Osteoblast (primary cell): Measurements from ENCODE around the gene STRN3. TPM values are rescaled to one million over a fixed set of nuclear protein-coding genes. Genes with fewer than 3 reads are reported as not detected.
"Not testable (repeated sequence)": the region's sequence is repeated elsewhere in the genome, so short reads cannot be mapped to it uniquely, and the experiment has no call there.

Experiments used
- DNase-seq: peaks from one replicate; pipeline ENCODE4 v3.0.0; 2011; ENCODE audit warnings: low spot score, mixed read lengths; ENCODE audit not compliant: insufficient read length; ENCODE audit errors: missing footprints
- H2AFZ ChIP-seq: 2 replicates; pipeline ENCODE4 v1.6.0; 2011; ENCODE audit warnings: mild to moderate bottlenecking, low read length
- H3K27ac ChIP-seq: 2 replicates; pipeline ENCODE4 v1.5.1; 2011; ENCODE audit warnings: mild to moderate bottlenecking, low read depth, low read length, moderate library complexity
- H3K27me3 ChIP-seq: 2 replicates; pipeline ENCODE4 v1.6.0; 2012; ENCODE audit warnings: mild to moderate bottlenecking, control low read depth, inconsistent platforms, low read length, moderate library complexity; ENCODE audit not compliant: insufficient read depth
- H3K36me3 ChIP-seq: 2 replicates; pipeline ENCODE4 v1.5.1; 2011; ENCODE audit warnings: mild to moderate bottlenecking, low read length, control low read depth, moderate library complexity; ENCODE audit not compliant: insufficient read depth
- H3K4me1 ChIP-seq: 2 replicates; pipeline ENCODE4 v1.5.1; 2011; ENCODE audit warnings: mild to moderate bottlenecking, low read length, control low read depth, moderate library complexity; ENCODE audit not compliant: insufficient read depth
- H3K4me2 ChIP-seq: 2 replicates; pipeline ENCODE4 v1.6.0; 2011; ENCODE audit warnings: mild to moderate bottlenecking, low read length; ENCODE audit not compliant: insufficient read depth
- H3K4me3 ChIP-seq: fragments of 200-600 bp; sonication (generic); 3 replicates; pipeline ENCODE4 v1.5.1; 2012; ENCODE audit warnings: mild to moderate bottlenecking, low read length, inconsistent platforms; ENCODE audit not compliant: insufficient read depth
- H3K79me2 ChIP-seq: 2 replicates; pipeline ENCODE4 v1.6.0; 2012; ENCODE audit warnings: mild to moderate bottlenecking, low read length, control low read depth, inconsistent platforms; ENCODE audit not compliant: insufficient read depth
- H3K9me3 ChIP-seq: 2 replicates; pipeline ENCODE4 v1.5.1; 2011; ENCODE audit warnings: low read depth, low read length, control low read depth
- H4K20me1 ChIP-seq: 2 replicates; pipeline ENCODE4 v1.6.0; 2012; ENCODE audit warnings: mild to moderate bottlenecking, low read length, control low read depth; ENCODE audit not compliant: insufficient read depth
- total RNA-seq: library from RNA; depleted of rRNA; stranded (reverse); fragments of >200 nt; gene quantifications from 2 replicates; pipeline ENCODE4 v1.2.3, GENCODE V29; 2012
- TF ChIP-seq, protein P1 (sequence below): IDR thresholded peaks from 2 replicates; pipeline ENCODE4 v1.5.1; 2011; ENCODE audit warnings: mild to moderate bottlenecking, low read depth, low read length, moderate library complexity; ENCODE audit errors: extremely low read depth

STRN3 gene
- total RNA-seq, 1 donor = 55.7 TPM

GRCh38 chr14:31010935-31011334 lies 15.2 kb downstream of the STRN3 start:
- TF ChIP-seq, protein P1, sequence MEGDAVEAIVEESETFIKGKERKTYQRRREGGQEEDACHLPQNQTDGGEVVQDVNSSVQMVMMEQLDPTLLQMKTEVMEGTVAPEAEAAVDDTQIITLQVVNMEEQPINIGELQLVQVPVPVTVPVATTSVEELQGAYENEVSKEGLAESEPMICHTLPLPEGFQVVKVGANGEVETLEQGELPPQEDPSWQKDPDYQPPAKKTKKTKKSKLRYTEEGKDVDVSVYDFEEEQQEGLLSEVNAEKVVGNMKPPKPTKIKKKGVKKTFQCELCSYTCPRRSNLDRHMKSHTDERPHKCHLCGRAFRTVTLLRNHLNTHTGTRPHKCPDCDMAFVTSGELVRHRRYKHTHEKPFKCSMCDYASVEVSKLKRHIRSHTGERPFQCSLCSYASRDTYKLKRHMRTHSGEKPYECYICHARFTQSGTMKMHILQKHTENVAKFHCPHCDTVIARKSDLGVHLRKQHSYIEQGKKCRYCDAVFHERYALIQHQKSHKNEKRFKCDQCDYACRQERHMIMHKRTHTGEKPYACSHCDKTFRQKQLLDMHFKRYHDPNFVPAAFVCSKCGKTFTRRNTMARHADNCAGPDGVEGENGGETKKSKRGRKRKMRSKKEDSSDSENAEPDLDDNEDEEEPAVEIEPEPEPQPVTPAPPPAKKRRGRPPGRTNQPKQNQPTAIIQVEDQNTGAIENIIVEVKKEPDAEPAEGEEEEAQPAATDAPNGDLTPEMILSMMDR = no peak
- Histone ChIP-seq H4K20me1 (peaks cover 39% of the 10 kb centered on the region), H3K27me3 (no peaks in the 10 kb centered on the region), H2AFZ (no peak overlapping the region), H3K4me1 (no peaks in the 10 kb centered on the region), H3K9me3 (no peaks in the 10 kb centered on the region), H3K36me3 (peaks cover 13% of the 10 kb centered on the region), H3K4me2 (no peak overlapping the region), H3K79me2 (peaks cover 92% of the 10 kb centered on the region), H3K4me3 (no peak overlapping the region), H3K27ac (no peak overlapping the region)
- no peak for DNase-seq

DNA sequence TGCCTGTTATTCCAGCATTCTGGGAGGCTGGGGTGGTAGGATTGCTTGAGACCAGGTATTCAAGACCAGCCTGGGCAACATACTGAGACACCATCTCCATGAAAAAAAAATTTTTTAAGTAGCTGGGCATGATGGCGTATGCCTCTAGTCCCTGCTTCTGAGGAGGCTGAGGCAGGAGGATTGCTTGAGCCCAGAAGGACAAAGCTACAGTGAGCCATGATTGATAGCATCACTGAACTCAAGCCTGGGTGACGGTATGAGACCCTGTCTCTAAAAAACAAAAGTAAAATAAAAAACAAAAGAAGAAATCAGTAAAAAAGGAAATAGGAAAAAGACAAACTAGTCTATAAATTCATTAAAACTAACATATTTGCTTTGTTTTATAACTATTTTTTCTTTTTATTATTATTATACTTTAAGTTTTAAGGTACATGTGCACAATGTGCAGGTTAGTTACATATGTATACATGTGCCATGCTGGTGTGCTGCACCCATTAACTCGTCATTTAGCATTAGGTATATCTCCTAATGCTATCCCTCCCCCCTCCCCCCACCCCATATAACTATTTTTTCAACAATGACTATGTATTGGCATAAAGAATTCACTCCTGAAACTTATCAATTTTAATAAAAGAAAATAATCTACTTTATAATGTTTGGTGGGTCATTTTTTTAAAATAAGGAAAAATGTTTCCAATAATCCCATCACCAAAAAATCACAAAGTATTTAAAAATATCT lies 16.2 kb downstream of the STRN3 start:
- Histone ChIP-seq H3K4me3 (no peak overlapping the region), H3K79me2 (peaks cover 92% of the 10 kb centered on the region), H3K4me2 (no peak overlapping the region), H3K9me3 (no peaks in the 10 kb centered on the region), H4K20me1 (peaks cover 29% of the 10 kb centered on the region), H3K4me1 (no peaks in the 10 kb centered on the region), H3K36me3 (peaks cover 13% of the 10 kb centered on the region), H3K27ac (no peak overlapping the region), H3K27me3 (no peaks in the 10 kb centered on the region), H2AFZ (no peak overlapping the region)
- TF ChIP-seq, protein P1 = no peak
- no peak for DNase-seq

GRCh38 chr14:31006703-31007102 lies 19.5 kb downstream of the STRN3 start:
- no peaks in the 10 kb centered on the region for H3K9me3 ChIP-seq

GRCh38 chr14:31004007-31004406 lies 22.2 kb downstream of the STRN3 start:
- not testable (repeated sequence) for H2AFZ ChIP-seq, H3K27ac ChIP-seq, H3K4me2 ChIP-seq, H3K9me3 ChIP-seq, H3K4me3 ChIP-seq, H3K4me1 ChIP-seq, DNase-seq, H3K27me3 ChIP-seq
- Histone ChIP-seq H3K79me2 (peaks cover 89% of the 10 kb centered on the region), H3K36me3 (peaks cover 11% of the 10 kb centered on the region), H4K20me1 (peaks cover 33% of the 10 kb centered on the region)

More at GRCh38 chr14:31006703-31007102, 19.5 kb downstream of the STRN3 start:
- DNase-seq = no peak
- peaks cover 16% of the 10 kb centered on the region for H3K36me3 ChIP-seq
- no peaks in the 10 kb centered on the region for H3K27me3 ChIP-seq
- H3K4me3 ChIP-seq = no peak overlapping the region
- H2AFZ ChIP-seq = no peak overlapping the region
- TF ChIP-seq, protein P1 = no peak
- no peak overlapping the region for H3K27ac ChIP-seq
- peaks cover 17% of the 10 kb centered on the region for H4K20me1 ChIP-seq
- no peaks in the 10 kb centered on the region for H3K4me1 ChIP-seq
- no peak overlapping the region for H3K4me2 ChIP-seq
- H3K79me2 ChIP-seq = peaks cover 83% of the 10 kb centered on the region
